HT-29 (cell line): Measurements from ENCODE around the gene TGFBR1. TPM values are rescaled to one million over a fixed set of nuclear protein-coding genes. Genes with fewer than 3 reads are reported as not detected.

Source experiments
- DNase-seq: peaks from one replicate; pipeline ENCODE4 v3.0.0-alpha.2; 2015; ENCODE audit warnings: low spot score
- total RNA-seq: library from RNA; depleted of rRNA; stranded (reverse); fragments of >200 nt; shearing (Covaris generic); gene quantifications from 2 replicates; pipeline ENCODE4 v1.2.3, GENCODE V29; 2014

TGFBR1 gene
- total RNA-seq, 1 experiment from 2014 or later: 4.7 TPM

GRCh38 chr9:99106044-99106375 is 1.1 kb downstream of the TGFBR1 start:
- DNase-seq: no peak

GRCh38 chr9:99107421-99107820 is 2.5 kb downstream of the TGFBR1 start:
- DNase-seq: no peak

GRCh38 chr9:99108131-99108530 is 3.2 kb downstream of the TGFBR1 start:
- no peak for DNase-seq

GRCh38 chr9:99109522-99109921 is 4.6 kb downstream of the TGFBR1 start:
- no peak for DNase-seq

GRCh38 chr9:99112750-99113413 is 8.0 kb downstream of the TGFBR1 start:
- DNase-seq: no peak

GRCh38 chr9:99113414-99114048 is 8.6 kb downstream of the TGFBR1 start:
- no peak for DNase-seq

- DNase-seq: no peak
These were observed 9.1 kb downstream of the TGFBR1 start for GRCh38 chr9:99114049-99114440.

- DNase-seq: no peak
These were observed 10.1 kb downstream of the TGFBR1 start for GRCh38 chr9:99114846-99115500.

- no peak for DNase-seq
These were observed 11.1 kb downstream of the TGFBR1 start for GRCh38 chr9:99116003-99116411.

- no peak for DNase-seq
These were observed 14.0 kb downstream of the TGFBR1 start for GRCh38 chr9:99118782-99119466.

- no peak for DNase-seq
These were observed 15.2 kb downstream of the TGFBR1 start for GRCh38 chr9:99119976-99120655.

- DNase-seq: no peak
These were observed 16.7 kb downstream of the TGFBR1 start for GRCh38 chr9:99121604-99122003.

- DNase-seq: no peak
These were observed 19.8 kb downstream of the TGFBR1 start for GRCh38 chr9:99124534-99125255.

GRCh38 chr9:99125446-99125845 is 20.5 kb downstream of the TGFBR1 start:
- no peak for DNase-seq

- no peak for DNase-seq
These were observed 21.4 kb downstream of the TGFBR1 start for GRCh38 chr9:99126312-99126711.

GRCh38 chr9:99127356-99128132 is 22.6 kb downstream of the TGFBR1 start:
- DNase-seq: no peak

GRCh38 chr9:99128133-99128406 is 23.2 kb downstream of the TGFBR1 start:
- DNase-seq: no peak

- no peak for DNase-seq
These were observed 24.2 kb downstream of the TGFBR1 start for GRCh38 chr9:99129091-99129490.

- no peak for DNase-seq
These were observed 25.2 kb downstream of the TGFBR1 start for GRCh38 chr9:99130069-99130468.

GRCh38 chr9:99133145-99133544 is 28.2 kb downstream of the TGFBR1 start:
- DNase-seq: no peak

- DNase-seq: no peak
These were observed 30.0 kb downstream of the TGFBR1 start for GRCh38 chr9:99134893-99135341.
